HG03469 (cell line): ENCODE measurements around the gene TNFRSF4.
"Not testable (repeated sequence)": the region's sequence is repeated elsewhere in the genome, so short reads cannot be mapped to it uniquely, and the experiment has no call there.

Source experiments
- ATAC-seq: cut with Tn5 transposase; IDR thresholded peaks from one replicate; pipeline ENCODE4 v1.9.1; 2021; ENCODE audit warnings: mild to moderate bottlenecking, moderate library complexity, moderate number of reproducible peaks; ENCODE audit not compliant: unreplicated experiment

The TNFRSF4 gene

GRCh38 chr1:1183833-1184775 lies 29.8 kb downstream of the TNFRSF4 start:
- no peak for ATAC-seq

GRCh38 chr1:1183221-1183747 lies 30.7 kb downstream of the TNFRSF4 start:
- ATAC-seq: no peak

- ATAC-seq: no peak
These were observed 31.3 kb downstream of the TNFRSF4 start for GRCh38 chr1:1182491-1183220.

GRCh38 chr1:1181938-1182410 lies 32.0 kb downstream of the TNFRSF4 start:
- no peak for ATAC-seq

GRCh38 chr1:1181129-1181937 lies 32.6 kb downstream of the TNFRSF4 start:
- ATAC-seq: no peak

- ATAC-seq: no peak
These were observed 33.7 kb downstream of the TNFRSF4 start for GRCh38 chr1:1179983-1180861.

- no peak for ATAC-seq
These were observed 34.5 kb downstream of the TNFRSF4 start for GRCh38 chr1:1179346-1179982.

- no peak for ATAC-seq
These were observed 35.1 kb downstream of the TNFRSF4 start for GRCh38 chr1:1178794-1179331.

- no peak for ATAC-seq
These were observed 36.3 kb downstream of the TNFRSF4 start for GRCh38 chr1:1177452-1178206.

- no peak for ATAC-seq
These were observed 37.0 kb downstream of the TNFRSF4 start for GRCh38 chr1:1176931-1177330.

- not testable (repeated sequence) for ATAC-seq
These were observed 37.7 kb downstream of the TNFRSF4 start for GRCh38 chr1:1176063-1176761.

- no peak for ATAC-seq
These were observed 38.5 kb downstream of the TNFRSF4 start for GRCh38 chr1:1175221-1176062.

GRCh38 chr1:1173793-1174415 lies 40.0 kb downstream of the TNFRSF4 start, which contains the start of gene TTLL10:
Gene TTLL10, plus strand, starts transcription at chr1:1173880. Its CDS starts 5,336 bp downstream, at chr1:1179216.
- ATAC-seq: no peak

GRCh38 chr1:1173061-1173792 lies 40.7 kb downstream of the TNFRSF4 start:
- ATAC-seq: no peak

- no peak for ATAC-seq
These were observed 42.2 kb downstream of the TNFRSF4 start for GRCh38 chr1:1171546-1172340.
